GM12801 (cell line): ENCODE measurements around the gene MAP2K7.

ENCODE experiments used
- TF ChIP-seq, protein P1 (sequence below): IDR thresholded peaks from one replicate; pipeline ENCODE4 v1.5.1; 2011; ENCODE audit warnings: control low read depth; ENCODE audit not compliant: insufficient read length; ENCODE audit errors: extremely low read depth

Gene MAP2K7

DNA sequence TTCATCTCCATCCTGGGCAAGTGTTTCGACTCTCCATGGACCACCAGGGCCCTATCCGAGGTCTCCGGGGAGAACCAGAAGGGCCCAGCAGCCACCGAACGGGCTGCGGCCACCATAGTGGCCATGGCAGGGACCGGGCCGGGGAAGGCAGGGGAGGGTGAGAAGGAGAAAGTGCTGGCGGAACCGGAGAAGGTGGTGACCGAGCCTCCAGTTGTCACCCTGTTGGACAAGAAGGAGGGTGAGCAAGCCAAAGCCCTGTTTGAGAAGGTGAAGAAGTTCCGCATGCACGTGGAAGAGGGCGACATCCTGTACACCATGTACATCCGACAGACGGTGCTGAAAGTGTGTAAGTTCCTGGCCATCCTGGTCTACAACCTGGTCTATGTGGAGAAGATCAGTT is 4.7 kb upstream of the MAP2K7 start:
- TF ChIP-seq, protein P1, sequence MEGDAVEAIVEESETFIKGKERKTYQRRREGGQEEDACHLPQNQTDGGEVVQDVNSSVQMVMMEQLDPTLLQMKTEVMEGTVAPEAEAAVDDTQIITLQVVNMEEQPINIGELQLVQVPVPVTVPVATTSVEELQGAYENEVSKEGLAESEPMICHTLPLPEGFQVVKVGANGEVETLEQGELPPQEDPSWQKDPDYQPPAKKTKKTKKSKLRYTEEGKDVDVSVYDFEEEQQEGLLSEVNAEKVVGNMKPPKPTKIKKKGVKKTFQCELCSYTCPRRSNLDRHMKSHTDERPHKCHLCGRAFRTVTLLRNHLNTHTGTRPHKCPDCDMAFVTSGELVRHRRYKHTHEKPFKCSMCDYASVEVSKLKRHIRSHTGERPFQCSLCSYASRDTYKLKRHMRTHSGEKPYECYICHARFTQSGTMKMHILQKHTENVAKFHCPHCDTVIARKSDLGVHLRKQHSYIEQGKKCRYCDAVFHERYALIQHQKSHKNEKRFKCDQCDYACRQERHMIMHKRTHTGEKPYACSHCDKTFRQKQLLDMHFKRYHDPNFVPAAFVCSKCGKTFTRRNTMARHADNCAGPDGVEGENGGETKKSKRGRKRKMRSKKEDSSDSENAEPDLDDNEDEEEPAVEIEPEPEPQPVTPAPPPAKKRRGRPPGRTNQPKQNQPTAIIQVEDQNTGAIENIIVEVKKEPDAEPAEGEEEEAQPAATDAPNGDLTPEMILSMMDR = no peak

DNA sequence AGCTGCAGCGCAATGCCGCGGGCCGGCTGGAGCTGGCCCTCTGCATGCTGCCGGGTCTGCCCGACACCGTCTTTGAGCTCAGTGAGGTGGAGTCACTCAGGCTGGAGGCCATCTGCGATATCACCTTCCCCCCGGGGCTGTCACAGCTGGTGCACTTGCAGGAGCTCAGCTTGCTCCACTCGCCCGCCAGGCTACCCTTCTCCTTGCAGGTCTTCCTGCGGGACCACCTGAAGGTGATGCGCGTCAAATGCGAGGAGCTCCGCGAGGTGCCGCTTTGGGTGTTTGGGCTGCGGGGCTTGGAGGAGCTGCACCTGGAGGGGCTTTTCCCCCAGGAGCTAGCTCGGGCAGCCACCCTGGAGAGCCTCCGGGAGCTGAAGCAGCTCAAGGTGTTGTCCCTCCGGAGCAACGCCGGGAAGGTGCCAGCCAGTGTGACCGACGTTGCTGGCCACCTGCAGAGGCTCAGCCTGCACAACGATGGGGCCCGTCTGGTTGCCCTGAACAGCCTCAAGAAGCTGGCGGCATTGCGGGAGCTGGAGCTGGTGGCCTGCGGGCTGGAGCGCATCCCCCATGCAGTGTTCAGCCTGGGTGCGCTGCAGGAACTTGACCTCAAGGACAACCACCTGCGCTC is 3.8 kb upstream of the MAP2K7 start:
- TF ChIP-seq, protein P1 = no peak

GRCh38 chr19:7900401-7900870 is 3.2 kb upstream of the MAP2K7 start:
- TF ChIP-seq, protein P1 = no peak

DNA sequence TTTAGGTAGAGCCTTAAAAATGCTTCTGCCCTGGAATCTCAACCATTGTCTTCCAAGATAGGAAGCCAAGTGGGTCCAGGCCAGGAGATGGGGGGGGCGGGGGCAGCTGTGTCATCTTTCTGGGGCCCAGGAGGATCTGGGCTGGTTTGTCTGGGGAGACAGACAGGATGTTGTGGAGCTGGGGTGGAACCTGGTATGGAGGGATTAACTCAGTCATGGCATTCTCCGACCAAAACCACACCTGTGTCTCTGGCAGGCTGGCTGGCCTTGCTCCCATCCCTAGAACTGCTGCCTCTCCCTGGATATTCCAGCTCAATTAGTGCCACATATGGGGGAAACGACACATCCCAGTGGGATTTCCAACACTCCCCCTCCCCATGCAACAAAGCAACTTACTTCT is 2.7 kb upstream of the MAP2K7 start:
- TF ChIP-seq, protein P1 = no peak

- TF ChIP-seq, protein P1 = no peak
These were observed 2.3 kb upstream of the MAP2K7 start for GRCh38 chr19:7901337-7901736.

DNA sequence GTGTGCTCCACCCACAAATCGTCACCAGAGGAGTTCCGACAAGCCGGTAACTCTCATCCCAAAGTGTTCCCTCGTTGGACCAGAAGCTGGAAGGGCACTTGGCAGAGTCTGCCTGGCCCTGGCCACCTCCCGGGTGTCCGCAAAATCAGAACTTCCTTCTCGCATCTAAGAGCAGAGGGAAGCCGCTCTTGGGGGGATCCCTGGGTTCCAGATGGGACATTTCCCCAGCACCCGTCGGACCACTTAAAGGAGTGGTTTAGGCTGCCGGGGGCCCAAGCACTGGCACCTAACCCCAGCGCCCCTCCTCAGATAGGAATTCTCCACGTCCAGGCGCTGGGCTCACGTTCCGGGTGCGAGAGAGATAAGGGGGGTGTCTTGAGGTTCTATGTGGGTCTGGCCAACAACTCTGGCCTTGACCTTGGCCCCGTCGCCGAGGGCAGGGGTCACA is 857 bp upstream of the MAP2K7 start:
- TF ChIP-seq, protein P1 = no peak

DNA sequence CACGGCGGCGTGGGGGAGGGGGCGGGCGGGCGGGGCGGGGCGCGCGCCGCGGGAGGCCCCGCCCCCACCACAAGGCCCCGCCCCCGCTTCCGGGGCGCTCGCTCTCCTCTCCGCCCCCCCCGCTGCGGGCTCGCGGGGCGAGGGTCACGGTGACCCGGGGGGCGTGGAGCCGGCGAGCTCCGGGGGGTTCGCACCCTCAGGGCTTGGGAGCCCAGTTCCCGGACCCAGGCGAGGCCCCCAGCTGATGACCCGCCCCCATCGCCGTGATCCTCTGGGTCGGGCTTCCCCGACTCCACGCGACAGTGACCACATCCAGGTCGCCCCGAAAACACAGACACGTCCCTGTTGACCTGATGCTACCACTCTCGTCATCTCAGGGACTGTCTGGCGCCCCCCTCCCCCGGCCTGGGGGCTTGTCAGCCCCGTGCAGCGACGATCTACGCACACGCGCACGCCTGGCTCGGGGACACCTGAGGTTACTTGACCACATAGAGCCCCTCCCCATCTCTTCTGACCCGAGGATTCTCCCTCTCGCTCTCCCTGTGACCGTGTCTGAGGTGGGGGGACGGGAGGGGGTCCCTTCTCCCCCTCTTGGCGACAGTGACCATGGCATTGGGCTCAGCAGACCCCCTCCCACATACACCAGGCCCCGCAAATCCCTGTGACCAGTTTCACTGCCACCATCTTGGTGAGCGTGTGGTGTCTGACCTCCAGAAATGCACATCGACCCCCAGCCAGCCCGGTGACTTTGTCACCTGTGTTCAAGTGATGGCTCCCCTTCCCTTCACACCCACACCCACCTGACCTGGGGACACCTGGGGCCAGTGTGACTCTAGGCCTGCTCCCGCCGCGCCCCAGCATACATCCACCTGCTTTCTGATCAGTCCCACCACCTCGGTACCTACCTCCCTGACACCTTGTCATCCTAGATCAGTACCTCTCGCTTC is 670 bp downstream of the MAP2K7 start:
- TF ChIP-seq, protein P1 = no peak
